NCI-H187 treated with DMSO at 0.1 percent for 48 hours (cell line): ENCODE results near the gene OR7C1.
"Not testable (repeated sequence)": the region's sequence is repeated elsewhere in the genome, so short reads cannot be mapped to it uniquely, and the experiment has no call there.

ENCODE experiments used
- DNase-seq: peaks from one replicate; lab custom pipeline; 2025; lab: John Stamatoyannopoulos, UW

OR7C1 gene

DNA sequence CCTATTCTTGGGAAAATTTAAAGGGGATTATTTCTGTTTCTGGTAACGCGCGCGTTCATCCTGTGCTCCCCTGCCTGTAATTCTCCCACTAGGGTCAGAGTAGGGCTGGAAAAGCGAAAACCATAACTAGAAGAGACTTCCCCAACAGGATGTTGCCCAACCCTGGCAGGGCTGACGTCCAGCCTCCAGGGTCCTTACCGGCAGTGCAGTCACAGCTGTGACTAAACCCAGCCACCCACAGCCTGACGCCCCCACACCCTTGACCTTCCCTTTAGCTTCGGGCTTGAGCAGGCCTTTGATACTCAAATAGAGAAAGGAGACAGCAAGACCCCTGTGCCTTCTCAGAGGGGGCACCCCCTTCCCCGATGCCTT, 50.3 kb downstream of the OR7C1 start:
- DNase-seq: not testable (repeated sequence)

DNA sequence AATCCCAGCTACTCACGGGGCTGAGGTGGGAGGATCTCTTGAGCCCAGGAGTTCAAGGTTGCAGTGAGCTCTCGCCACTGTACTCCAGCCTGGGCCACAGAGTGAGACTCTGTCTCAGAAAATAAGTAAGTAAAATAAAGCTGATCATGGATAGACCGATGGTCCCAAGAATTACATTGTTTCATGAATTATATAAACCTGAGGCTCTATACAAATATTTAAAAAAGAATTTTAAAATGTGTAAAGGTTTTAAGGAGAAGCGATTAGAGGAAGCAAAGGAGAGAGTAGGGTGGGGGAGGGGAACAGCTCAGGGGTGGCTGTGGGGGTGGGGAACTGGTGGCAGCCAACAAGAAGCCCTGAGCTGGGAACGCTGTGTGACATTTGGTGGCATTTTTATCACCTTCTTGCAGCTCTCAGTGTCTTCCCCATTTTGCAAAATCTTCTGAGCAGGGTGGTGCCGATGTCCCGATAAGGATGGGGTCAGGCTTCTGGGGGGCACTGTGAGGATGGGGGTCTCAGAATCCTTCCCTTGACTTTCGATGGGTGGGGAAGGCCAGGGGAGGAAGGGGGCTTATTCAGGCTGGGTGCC, 51.5 kb downstream of the OR7C1 start:
- DNase-seq: not testable (repeated sequence)

DNA sequence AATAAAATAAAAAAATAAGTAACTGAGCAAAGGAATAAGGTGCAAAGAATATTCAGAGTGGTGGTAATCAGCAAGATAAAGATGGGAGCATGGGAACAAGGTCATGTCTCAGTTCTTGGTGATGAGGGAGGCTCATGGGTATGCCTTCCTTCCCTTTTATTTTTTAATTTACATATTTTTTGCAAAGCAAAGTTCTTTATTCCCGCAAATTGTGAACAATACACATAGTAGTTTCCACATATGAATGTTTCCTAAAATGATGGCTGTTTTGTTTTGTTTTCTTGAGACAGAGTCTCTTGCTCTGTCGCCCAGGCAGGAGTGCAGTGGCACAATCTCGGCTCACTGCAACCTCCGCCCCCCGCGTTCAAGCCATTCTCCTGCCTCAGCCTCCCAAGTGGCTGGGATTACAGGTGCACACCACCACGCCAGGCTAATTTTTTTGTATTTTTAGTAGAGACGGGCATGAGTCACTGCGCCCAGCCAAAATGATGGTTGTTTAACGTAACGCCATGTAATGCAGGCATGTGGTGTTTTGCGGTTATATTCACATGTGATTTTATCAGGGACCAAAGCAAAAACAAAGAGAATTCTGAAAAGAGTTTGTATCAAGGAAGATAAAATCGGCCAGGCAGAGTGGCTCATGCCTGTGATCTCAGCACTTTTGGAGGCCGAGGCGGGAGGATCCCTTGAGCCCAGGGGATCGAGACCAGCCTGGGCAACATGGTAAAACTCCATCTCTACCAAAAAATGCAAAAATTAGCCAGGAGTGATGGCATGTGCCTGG, 52.2 kb downstream of the OR7C1 start:
- no peak for DNase-seq

DNA sequence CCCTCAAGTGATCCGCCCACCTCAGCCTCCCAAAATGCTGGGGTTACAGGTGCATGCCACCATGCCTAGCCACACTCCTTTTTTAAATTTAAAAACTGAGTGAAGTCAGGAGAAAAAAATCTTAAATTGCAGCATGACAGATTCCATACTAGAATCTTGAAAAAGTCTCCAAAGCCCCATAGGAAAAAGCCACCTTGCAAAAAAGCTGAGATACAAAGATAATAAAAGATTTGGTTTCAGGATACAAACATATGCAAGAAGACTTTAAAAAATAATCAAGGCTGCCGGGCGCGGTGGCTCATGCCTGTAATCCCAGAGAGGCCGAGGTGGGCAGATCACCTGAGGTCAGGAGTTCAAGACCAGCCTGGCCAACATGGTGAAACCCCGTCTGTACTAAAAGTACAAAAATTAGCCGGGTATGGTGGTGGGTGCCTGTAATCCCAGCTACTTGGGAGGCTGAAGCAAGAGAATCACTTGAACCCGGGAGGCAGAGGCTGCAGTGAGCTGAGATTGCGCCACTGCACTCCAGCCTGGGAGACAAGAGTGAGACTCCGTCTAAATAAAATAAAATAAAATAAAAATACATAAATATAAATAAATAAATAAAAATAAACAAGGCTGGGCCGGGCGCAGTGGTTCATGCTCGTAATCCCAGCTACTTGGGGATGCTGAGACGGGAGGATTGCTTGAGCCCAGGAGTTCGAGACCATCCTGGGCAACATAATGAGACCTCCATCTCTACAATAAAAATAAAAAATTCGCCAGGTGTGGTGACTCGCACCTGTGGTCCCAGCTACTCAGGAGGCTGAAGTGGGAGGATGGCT, 53.1 kb downstream of the OR7C1 start:
- DNase-seq: not testable (repeated sequence)

DNA sequence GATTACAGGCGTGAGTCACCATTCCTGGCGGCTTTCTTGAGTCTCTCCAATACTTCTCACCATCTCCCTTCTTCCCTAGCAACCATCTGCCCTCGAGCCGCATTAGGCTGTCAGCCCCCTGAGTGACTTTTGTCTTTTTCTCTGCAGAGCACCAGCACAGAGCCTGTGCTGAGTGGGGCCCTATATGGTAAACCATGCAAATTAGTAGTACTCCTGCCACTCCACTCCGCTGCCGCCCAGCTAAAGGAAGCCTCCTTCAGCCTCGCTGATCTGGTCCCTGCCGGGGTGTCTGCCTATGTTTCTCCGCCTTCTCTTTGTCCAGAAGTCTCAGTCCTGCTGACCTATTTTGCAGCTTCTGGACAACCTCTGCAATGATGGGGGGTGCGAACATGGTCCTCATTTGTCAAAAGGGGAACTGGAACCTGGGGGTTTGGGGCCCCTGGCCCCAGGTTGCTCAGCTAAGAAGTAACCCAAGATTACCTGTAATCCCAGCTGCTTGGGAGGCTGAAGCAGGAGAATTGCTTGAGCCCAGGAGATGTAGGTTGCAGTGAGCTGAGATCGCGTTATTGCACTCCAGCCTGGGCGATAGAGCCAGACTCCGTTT, 54.3 kb downstream of the OR7C1 start:
- not testable (repeated sequence) for DNase-seq

DNA sequence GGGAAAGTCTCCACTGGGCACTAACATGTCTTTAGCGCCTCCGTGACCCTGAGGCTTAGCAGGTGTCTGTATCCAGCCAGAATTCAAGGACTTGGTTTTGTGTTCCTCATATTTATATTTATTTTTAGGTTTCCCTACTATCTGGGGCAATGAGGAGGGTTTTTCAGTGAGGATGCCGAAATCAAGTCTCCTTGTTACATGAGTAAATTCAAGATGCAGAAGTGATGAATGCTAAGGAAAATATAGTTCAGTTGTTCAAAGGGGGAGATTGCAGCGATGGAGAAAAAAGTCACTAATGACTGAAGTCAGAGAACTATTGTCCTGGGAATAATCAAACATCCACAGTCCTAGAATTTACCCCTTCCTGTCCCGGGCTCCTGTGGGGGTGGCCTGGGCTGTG, 55.8 kb downstream of the OR7C1 start:
- no peak for DNase-seq

DNA sequence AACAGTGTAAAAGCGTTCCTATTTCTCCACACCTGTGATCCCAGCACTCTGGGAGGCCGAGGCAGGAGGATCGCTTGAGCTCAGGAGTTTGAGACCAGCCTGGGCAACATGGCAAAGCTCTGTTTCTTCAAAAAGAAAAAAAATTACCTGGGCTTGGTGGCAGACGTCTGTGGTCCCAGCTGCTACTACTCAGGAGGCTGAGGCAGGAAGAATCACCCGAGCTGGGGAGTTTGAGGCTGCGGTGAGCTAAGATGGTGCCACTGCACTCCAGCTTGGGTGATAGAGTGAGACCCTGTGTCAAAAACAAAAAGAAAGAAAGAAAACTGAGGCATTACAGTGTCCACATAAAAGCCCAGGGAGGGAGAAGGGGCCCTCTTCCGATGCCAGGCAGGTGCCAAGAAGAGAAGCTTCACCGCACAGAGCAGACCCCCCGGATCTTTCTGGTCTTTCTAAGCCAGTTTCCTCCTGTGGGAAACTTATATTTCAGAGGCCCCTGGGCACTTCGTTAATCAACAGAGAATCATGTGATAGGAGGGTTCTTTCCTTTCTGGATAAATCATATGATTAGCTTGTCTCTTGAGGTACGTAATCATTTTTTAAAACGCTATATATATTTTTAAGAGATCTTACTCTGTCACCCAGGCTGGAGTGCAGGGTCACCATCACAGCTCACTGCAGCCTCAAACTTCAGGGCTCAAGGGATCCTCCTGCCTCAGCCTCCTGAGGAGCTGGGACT, 56.7 kb downstream of the OR7C1 start, which contains the start of gene ADGRE2:
ADGRE2 (minus strand) TSS at position 451 of the 736 bp plus-strand sequence. CDS start 1,804 bp downstream, outside the sequence.
- DNase-seq: not testable (repeated sequence)

DNA sequence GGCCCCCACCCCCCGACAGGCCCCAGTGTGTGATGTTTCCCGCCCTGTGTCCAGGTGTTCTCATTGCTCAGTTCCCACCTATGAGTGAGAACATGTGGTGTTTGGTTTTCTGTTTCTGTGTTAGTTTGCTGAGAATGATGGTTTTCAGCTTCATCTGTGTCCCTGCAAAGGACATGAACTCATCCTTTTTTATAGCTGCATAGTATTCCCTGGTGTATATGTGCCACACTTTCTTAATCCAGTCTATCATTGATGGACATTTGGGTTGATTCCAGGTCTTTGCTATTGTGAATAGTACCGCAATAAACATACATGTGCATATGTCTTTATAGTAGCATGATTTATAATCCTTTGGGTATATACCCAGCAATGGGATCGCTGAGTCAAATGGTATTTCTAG, 57.3 kb downstream of the OR7C1 start:
- DNase-seq: not testable (repeated sequence)

DNA sequence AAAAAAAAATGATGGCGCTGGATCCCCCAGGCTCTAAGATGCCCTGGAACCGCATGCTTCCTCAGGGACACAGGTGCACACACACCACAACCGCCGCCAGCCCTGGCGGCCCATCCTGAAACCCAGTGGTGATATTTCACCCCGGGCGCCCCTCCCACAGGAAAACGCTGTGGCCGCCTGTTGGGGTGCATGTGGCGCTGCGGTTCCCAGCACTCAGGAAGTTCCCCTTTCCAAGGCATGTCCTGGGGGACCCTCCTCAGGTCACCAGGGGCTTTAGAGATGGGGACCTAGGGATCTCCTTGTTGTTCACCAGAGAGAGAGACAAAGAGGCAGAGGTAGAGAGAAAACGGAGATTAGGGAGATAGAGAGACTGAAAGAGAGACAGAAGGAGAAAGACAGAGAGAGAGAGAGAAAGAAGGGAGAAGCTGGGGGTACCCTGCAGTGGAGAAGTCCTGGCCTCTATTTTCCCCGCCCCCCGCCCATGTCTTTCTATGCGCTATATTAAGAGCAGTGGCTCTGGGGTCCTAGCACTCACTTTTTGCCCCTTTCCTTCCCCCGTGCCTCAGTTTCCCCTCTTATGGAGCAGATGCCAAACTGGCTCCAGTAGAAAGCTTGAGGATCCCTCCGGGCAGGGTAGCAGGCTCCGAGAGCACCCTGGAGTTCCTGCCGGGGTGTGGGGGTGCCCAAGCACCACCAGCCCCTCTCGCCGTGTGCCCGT, 59.0 kb downstream of the OR7C1 start:
- DNase-seq: no peak

DNA sequence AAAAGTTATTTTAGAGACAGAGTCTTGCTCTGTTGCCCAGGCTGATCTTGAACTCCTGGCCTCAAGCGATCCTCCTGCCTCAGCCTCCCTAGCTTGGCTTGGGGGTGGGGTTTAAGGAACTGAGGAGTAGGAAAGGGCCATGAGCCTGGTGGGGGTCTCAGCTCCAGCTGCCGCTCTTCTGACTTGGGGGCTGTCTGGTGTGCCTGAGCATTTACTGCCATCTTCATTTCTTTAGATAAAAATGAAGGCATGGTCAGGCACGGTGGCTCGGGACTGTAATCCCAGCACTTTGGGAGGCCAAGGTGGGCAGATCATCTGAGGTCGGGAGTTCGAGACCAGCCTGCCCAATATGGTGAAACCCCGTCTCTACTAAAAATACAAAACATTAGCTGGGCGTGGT, 59.7 kb downstream of the OR7C1 start:
- not testable (repeated sequence) for DNase-seq

DNA sequence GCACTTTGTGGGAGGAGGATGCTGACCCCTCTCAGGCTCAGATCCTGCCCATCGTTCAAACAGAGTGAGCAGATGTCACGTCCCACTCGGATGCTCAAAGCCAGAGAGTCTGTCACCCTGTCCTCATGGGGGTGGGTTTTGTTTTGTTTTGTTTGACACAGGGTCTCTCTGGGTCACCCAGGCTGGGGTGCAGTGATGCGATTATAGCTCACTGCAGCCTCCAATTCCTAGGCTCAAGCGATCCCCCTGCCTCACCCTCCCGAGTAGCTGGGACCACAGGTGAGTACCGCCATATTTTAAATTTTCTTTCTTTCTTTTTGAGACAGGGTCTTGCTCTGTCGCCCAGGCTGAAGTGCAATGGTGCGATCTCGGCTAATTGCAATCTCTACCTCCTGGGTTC, 60.6 kb downstream of the OR7C1 start:
- DNase-seq: no peak

DNA sequence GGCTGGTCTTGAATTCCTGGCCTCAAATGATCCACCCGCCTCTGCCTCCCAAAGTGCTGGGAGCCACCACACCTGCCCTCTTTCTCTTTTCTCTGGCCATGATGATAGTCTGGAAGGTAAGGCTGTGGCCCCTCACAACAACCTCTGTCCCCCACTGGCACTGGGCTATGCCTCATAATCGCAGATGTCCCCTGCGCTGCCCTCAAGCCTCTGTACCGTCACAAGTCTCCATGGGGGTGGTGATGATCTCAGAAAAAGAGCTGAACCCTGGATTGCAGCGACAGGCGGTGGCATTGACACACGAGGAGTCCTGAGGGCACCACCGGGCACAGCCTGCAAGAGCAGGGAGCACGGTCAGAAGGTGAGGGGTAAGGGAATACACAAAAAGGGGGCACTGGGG, 61.3 kb downstream of the OR7C1 start:
- DNase-seq: not testable (repeated sequence)

DNA sequence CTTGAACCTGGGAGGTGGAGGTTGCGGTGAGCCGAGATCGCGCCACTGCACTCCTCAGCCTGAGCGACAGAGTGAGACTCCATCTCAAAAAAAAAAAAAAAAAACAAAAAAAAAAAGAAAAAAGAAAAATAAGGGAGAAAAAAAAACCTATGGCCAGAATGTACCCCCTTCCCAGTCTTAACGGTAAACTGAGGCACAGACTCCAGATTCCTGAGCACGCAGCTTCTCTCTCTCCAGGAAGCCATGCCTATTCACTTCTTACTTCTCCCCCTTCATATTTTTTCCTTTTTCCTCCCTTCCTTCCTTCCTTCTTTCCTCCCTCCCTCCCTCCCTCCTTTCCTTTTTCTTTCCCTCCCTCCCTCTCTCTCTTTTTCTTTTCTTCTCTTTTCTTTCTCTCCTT, 62.0 kb downstream of the OR7C1 start:
- no peak for DNase-seq

DNA sequence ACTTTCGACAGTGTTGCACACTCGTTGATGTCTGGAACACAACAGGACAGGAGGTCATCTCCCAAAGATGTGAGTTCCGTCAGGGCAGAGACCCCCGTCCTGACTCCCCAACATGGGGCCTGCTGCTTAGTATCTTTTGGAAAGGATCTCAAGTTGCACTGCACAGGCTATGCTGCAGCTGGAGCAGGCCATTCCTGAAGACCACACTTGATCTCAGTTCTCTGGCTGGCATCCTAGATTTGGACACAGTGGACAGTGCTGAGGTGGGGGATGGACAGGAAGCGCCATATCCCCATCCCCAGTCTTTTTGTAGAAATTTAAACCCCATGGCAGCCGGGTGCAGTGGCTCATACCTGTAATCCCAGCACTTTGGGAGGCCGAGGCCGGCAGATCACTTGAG, 62.5 kb downstream of the OR7C1 start:
- no peak for DNase-seq

DNA sequence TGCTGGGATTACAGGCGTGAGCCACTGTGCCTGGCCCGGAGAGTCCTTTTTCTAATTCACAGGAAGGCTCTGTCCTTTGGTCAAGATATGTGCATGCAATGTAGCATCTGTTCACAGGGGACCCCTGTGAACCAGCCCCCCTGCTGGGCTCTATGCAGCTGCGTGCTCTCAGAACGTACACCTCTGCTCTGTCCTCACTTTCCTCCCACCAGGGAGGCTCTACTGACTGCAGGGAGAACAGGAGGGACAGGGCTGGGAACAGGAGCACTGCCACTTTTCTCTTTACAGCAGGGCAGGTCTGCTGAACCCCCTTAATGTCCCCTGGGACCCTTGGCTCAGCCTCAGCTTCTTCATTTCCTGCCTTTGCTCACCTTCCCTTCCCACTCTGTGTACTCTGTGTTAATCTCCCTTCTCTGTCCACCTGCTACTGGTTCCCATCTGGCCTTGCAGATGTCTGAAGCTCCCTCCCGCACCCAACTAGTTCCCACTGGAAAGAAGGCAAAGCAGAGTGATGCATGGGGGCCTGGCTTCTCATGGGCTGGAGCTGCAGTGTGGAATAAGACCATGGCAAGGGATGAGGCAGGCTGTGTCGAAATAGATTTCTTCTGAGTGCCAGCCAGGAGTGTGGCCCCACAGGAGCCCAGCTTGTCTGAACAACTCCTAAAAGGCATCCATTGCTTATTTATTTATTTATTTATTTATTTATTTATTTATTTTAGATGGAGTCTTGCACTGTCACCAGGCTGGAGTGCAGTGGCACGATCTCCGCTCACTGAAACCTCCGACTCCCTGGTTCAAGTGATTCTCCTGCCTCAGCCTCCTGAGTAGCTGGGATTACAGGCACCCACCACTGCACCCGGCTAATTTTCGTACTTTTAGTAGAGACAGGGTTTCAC, 63.8 kb downstream of the OR7C1 start:
- no peak for DNase-seq

DNA sequence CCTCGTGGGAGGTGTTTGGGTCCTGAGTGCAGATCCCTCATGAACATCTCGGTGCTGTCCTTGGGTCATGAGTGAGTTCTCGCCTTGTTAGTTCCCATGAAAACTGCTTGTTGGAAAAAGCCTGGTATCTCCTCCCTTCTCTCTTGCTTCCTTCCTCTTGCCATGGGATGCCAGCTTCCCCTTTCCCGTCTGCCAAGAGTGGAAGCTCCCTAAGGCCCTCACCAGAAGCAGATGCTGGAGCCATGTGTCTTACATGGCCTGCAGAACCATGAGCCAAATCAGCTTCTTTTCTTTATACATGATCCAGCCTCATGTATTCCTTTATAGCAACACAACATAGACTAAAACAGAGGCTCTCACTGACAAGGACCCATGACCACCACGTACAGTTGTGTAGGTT, 64.8 kb downstream of the OR7C1 start:
- no peak for DNase-seq

DNA sequence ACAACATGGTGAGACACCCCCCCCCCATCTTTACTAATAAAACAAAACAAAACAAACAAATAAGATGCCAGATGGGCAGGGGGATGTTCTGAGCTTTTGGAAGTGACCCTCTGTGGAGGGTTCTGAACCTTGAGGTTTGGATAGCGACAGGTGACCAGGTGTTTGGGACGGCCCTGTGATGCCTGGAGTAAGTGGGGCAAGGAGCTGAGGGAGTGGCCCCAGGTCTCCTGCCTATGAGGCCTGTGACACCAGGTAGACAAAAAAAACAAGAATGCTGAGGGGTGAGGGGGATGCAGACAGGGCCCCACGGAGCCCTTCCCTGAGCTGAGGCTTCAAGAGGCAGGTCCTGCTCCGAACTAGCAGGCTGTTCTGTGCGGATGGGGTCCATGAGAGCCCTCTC, 65.8 kb downstream of the OR7C1 start:
- DNase-seq: no peak

DNA sequence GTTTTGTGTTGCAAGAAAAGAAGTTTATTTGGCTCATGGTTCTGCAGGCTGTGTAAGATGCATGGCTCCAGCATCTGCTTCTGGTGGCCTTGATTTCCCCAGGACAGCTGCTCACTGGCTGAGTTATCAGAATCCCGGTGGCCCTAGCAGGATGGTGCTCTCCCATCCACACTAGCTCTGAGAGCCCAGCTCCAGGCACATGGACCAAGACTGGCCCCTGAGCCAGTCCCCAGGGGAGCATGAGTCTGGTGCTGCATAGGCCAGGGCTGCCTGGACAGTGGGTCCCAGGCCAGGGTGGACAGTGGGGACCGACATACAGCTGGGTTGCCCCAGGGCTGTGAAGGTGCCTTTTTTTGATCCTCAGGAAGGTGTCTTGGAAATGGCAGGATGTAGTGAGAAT, 67.0 kb downstream of the OR7C1 start:
- DNase-seq: no peak

DNA sequence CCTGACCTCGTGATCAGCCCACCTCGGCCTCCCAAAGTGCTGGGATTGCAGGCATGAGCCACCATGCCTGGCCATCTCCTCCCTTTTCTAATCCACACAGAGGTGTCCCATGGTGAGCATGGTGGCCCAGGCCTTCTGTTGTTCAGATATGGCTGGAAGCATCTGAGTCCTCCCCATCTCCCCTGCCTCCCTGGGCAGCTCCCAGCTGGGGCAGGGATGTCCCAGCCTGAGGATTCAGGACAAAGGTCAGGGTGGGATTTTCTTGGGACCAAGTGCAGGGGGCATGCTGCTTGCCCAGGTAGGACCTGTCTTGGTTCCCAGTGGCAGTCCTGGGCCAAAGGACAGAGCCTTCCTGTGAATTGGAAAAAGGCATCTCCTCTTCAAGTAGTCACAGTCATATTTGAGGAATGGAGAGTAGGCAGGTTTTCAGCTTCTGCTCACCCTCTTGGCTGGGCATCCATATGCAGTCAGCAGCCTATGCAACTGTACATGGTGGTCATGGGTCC, 67.5 kb downstream of the OR7C1 start:
- DNase-seq: no peak

DNA sequence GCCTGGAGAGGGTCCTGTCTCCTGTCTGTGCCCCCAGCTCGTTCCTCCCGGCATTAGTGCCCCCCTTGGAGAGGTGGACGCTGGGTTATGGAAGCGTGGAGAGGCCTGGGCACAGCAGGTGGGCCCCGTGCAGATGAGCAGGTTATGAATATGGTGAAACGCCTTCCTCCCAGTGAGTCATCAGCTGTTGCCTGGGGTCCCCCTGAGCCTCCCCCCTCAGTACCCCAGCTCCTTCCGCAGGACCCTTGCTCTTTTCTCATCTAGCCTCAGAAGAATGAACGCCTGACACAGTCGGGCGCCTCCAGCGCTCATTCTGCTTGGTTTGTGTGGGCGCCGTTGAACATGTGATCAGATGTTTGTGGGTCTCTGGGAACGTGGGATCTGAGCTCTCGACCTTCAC, 69.1 kb downstream of the OR7C1 start:
- not testable (repeated sequence) for DNase-seq
